HL-60/S4 (cell line): Measurements from ENCODE around the gene PCDHGB3.
"Not testable (repeated sequence)": the region's sequence is repeated elsewhere in the genome, so short reads cannot be mapped to it uniquely, and the experiment has no call there.

Source experiments
- in situ Hi-C: fragments of 300-500 bp; cut with MboI; formaldehyde crosslinking; loops from 2 replicates; pipeline ENCODE4 v1.14.3; 2022; ENCODE audit warnings: low sequenced_read_pairs

The PCDHGB3 gene

DNA sequence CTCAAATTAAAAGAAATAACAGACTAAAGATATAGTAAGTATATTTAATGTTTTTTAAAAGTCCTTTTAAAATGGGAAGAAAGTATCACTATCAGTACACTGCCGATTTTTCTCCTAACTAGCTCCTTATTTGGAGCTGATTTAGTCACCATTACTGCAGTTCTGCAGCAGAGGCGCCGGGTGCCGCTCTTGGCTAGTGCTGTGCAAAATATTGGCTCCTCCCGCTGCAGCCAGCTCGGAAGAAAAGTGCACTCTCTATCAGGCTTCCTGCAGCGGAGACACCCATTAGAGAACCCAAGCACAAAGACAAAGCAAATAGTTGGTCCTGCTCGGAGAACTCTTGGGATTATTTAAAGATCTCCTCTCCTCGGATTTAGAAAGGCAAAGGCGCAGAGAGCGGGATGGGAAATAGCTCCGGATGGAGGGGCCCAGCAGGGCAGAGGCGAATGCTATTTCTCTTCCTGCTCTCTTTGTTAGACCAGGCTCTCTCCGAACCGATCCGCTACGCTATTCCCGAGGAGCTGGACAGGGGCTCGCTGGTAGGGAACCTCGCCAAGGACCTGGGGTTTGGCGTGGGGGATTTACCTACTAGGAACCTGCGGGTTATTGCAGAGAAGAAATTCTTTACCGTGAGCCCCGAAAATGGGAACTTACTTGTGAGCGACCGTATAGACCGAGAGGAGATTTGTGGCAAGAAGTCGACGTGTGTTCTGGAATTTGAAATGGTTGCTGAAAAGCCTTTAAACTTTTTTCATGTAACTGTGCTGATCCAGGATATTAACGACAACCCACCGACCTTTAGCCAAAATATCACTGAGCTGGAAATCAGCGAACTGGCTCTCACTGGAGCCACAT lies at the start of gene PCDHGB3:
TSS of gene PCDHGB3 (plus strand) at position 249 of the 855 bp plus-strand sequence. CDS start at position 402, 153 bp downstream.
- in situ Hi-C loops: no loop called here

DNA sequence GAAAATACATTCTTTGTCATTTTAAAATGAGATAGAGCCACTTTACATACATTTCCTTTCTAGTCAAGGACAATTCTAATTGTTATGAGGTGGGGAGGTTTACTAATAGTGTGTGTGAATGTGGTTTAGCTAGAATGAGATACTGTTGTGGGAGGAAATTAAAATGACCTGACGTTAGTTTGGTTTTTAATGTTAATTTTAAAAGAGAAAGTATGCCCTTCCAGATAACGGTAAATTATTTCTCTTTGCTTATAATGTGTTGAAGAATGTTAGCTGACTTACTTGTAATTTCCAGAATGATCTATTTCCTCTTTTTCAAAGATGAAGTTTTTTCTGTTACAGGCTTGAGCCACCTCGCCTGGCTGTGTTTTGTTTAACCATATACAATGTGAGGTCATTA lies 47.8 kb upstream of the PCDHGB3 start:
- in situ Hi-C loops: no loop called here

DNA sequence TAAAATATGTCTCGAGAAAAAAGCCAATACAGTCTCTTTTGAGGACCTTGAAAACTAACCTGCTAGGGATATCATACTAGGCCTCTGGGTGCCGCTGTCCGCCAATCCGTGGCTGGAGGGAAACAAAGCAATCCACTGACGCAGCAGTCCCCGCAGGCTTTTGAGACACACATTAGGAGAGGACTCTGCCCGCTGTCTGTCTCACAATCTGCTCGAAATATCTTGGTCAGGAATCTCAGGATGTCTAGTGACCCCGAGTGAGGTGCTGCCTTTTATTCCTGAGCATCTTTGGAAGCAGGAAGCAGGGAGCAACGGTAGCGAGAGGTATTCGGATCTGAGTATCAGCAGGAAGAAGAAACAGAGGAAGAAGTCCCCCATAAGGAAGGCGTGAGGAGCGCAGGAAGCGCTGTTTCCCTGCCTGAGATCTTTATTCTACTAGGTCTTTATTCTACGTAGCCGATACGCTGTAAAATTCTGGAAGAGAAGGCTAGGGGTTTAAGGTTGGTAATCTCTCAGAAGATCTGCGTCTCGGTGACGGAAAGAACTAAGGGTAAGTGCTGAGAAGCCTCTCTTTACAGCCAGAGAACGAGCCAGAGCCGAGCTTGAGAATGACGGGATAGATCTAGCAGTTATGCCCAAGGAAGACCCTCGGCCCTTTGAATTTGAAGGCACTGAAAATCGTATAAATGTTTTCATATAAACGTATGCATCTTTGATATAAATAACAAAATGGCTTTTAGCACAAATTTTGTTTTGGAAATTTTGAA lies 43.8 kb upstream of the PCDHGB3 start:
- in situ Hi-C loops: no loop called here

GRCh38 chr5:141328231-141328630 lies 41.8 kb upstream of the PCDHGB3 start:
- in situ Hi-C loops: no loop called here

GRCh38 chr5:141330299-141331080 lies 39.6 kb upstream of the PCDHGB3 start, which contains the start of gene PCDHGA1:
Gene PCDHGA1 (plus strand): TSS chr5:141330514.
- in situ Hi-C loops: no loop called here

- in situ Hi-C loops: not testable (repeated sequence)
These were observed 37.5 kb upstream of the PCDHGB3 start for GRCh38 chr5:141332571-141332970.

GRCh38 chr5:141338538-141339306 lies 31.3 kb upstream of the PCDHGB3 start, which contains the start of gene PCDHGA2:
Gene PCDHGA2 (plus strand): TSS chr5:141338760.
- in situ Hi-C loops: no loop called here

DNA sequence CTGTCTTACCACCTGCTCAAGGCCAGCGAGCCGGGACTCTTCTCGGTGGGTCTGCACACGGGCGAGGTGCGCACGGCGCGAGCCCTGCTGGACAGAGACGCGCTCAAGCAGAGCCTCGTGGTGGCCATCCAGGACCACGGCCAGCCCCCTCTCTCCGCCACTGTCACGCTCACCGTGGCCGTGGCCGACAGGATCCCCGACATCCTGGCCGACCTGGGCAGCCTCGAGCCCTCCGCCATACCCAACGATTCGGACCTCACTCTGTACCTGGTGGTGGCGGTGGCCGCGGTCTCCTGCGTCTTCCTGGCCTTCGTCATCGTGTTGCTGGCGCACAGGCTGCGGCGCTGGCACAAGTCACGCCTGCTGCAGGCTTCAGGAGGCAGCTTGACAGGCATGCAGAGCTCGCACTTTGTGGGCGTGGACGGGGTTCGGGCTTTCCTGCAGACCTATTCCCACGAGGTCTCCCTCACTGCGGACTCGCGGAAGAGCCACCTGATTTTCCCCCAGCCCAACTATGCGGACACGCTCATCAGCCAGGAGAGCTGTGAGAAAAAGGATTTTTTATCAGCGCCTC lies 29.2 kb upstream of the PCDHGB3 start:
- in situ Hi-C loops: not testable (repeated sequence)

GRCh38 chr5:141342773-141343172 lies 27.3 kb upstream of the PCDHGB3 start:
- in situ Hi-C loops: no loop called here

GRCh38 chr5:141343242-141343952 lies 26.6 kb upstream of the PCDHGB3 start, which contains the start of gene PCDHGA3:
Gene PCDHGA3 (plus strand): TSS chr5:141343829. CDS start chr5:141344034, 205 bp downstream.
- in situ Hi-C loops: no loop called here

DNA sequence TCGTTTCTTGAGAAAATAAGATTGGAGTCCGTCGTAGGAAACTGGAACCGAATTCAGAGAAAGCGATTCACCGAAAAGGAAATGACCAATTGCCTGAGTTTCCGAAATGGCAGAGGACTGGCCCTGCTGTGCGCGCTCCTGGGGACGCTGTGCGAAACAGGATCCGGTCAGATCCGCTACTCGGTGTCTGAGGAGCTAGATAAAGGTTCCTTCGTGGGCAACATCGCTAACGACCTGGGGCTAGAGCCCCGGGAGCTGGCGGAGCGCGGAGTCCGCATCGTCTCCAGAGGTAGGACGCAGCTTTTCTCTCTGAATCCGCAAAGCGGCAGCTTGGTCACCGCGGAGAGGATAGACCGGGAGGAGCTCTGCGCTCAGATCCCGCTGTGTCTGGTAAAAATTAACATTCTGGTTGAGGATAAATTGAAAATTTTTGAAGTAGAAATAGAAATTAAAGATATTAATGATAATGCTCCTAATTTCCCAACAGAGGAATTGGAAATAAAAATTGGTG lies 26.0 kb upstream of the PCDHGB3 start:
- in situ Hi-C loops: no loop called here

DNA sequence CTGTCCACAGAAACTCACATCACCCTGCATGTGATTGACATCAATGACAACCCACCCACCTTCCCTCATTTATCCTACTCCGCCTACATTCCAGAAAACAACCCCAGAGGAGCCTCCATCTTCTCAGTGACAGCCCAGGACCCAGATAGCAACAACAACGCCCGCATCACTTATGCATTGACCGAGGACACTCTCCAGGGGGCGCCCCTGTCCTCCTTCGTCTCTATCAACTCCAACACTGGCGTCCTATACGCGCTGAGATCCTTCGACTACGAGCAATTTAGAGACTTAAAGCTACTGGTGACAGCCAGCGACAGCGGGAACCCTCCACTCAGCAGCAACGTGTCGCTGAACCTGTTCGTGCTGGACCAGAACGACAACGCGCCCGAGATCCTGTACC lies 24.7 kb upstream of the PCDHGB3 start:
- in situ Hi-C loops: no loop called here

DNA sequence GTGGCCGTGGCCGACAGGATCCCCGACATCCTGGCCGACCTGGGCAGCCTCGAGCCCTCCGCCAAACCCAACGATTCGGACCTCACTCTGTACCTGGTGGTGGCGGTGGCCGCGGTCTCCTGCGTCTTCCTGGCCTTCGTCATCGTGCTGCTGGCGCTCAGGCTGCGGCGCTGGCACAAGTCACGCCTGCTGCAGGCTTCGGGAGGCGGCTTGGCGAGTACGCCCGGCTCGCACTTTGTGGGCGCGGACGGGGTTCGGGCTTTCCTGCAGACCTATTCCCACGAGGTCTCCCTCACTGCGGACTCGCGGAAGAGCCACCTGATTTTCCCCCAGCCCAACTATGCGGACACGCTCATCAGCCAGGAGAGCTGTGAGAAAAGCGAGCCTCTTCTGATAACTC lies 24.0 kb upstream of the PCDHGB3 start:
- in situ Hi-C loops: not testable (repeated sequence)

- in situ Hi-C loops: no loop called here
These were observed 20.0 kb upstream of the PCDHGB3 start, which contains the start of gene PCDHGB1 for GRCh38 chr5:141349917-141350619. Gene PCDHGB1 (plus strand): TSS chr5:141350099. CDS start chr5:141350261, 162 bp downstream.

GRCh38 chr5:141351591-141351990 lies 18.5 kb upstream of the PCDHGB3 start:
- in situ Hi-C loops: no loop called here

DNA sequence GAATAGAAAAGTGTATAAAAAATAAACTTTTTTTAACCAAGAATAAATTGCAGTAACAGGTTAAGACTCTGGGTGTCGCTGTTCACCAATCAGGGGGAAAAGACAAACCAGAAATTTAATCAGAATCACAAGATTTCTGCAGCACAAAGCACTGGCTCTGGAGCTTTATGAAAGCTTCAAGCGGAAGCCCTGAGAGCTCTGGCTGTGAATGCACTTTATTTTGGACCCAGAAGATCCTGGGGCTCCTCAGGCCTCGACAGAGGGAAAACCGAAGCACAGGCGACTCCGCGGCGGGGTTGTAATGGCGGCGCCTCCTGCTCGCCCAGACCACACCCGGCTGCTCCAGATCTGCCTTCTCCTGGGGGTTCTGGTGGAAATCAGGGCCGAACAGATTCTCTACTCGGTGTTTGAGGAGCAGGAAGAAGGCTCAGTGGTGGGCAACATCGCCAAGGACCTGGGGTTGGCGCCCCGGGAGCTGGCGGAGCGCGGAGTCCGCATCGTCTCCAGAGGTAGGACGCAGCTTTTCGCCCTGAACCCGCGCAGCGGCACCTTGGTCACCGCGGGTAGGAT lies 15.1 kb upstream of the PCDHGB3 start, which contains the start of gene PCDHGA4:
TSS of gene PCDHGA4 (plus strand) at position 122 of the 570 bp plus-strand sequence. CDS start at position 209, 87 bp downstream.
- in situ Hi-C loops: no loop called here

DNA sequence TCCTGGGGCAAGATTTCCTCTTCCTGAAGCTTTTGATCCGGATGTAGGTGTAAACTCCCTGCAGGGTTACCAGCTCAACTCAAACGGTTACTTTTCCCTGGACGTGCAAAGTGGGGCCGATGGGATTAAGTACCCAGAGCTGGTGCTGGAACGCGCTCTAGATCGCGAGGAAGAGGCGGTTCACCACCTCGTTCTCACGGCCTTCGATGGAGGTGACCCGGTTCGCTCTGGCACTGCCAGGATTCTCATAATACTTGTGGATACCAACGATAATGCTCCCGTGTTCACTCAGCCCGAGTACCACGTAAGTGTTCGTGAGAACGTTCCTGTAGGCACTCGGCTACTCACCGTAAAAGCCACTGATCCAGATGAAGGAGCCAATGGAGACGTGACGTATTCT lies 14.4 kb upstream of the PCDHGB3 start:
- in situ Hi-C loops: no loop called here

GRCh38 chr5:141356133-141356532 lies 13.9 kb upstream of the PCDHGB3 start:
- in situ Hi-C loops: no loop called here
